ENCODE results near the gene COQ8A.

GRCh38 chr1:226895644-226896043 lies 44.5 kb upstream of the COQ8A start:
- TF ChIP-seq CTCF (IDR thresholded peaks at IDR 0.05) (no peak), POLR2A (IDR thresholded peaks at IDR 0.05) (no peak), EP300 (IDR thresholded peaks at IDR 0.05) (no peak), POLR2AphosphoS5 (IDR thresholded peaks at IDR 0.05) (no peak)

Data from stomach (tissue), 4 donors.